ENCODE results near the gene RNF19B.
"Not testable (repeated sequence)": the region's sequence is repeated elsewhere in the genome, so short reads cannot be mapped to it uniquely, and the experiment has no call there.

The RNF19B gene

GRCh38 chr1:32975055-32975454 lies 10.4 kb upstream of the RNF19B start:
- not testable (repeated sequence) for H3K4me1 ChIP-seq (ENCODE audit: control insufficient read depth, insufficient read depth, low read length); H3K9ac ChIP-seq (ENCODE audit: low read depth, low read length); H3K4me2 ChIP-seq (ENCODE audit: low read length); H3K9me3 ChIP-seq (replicated peaks; ENCODE audit: low read length); H3K36me3 ChIP-seq (ENCODE audit: insufficient read depth, low read length); H3K4me3 ChIP-seq (ENCODE audit: low read length)
- peaks cover 16% of the 10 kb centered on the region for H3K27me3 ChIP-seq (ENCODE audit: control insufficient read depth, insufficient read depth, low read length)

- H3K9ac ChIP-seq (ENCODE audit: low read depth, low read length), result peak overlapping the region; percentile 75
- not testable (repeated sequence) for H3K36me3 ChIP-seq (ENCODE audit: insufficient read depth, low read length)
Observed at GRCh38 chr1:32973458-32973857, 8.8 kb upstream of the RNF19B start.

GRCh38 chr1:32972814-32973428 lies 8.3 kb upstream of the RNF19B start:
- H3K27me3 ChIP-seq (ENCODE audit: control insufficient read depth, insufficient read depth, low read length), result peaks cover 16% of the 10 kb centered on the region
- H3K9me3 ChIP-seq (replicated peaks; ENCODE audit: low read length), result no peaks in the 10 kb centered on the region
- H3K4me3 ChIP-seq (ENCODE audit: low read length), result peak overlapping the region; percentile 76
- H3K9ac ChIP-seq (ENCODE audit: low read depth, low read length), result peak overlapping the region; percentile 75
- H3K4me1 ChIP-seq (ENCODE audit: control insufficient read depth, insufficient read depth, low read length), result peaks cover 17% of the 10 kb centered on the region
- H3K4me2 ChIP-seq (ENCODE audit: low read length), result peak overlapping the region; percentile 100
- H3K36me3 ChIP-seq (ENCODE audit: insufficient read depth, low read length), result no peaks in the 10 kb centered on the region

More at GRCh38 chr1:32973458-32973857, 8.8 kb upstream of the RNF19B start:
- H3K4me3 ChIP-seq (ENCODE audit: low read length), result peak overlapping the region; percentile 76
- peak overlapping the region; percentile 100 for H3K4me2 ChIP-seq (ENCODE audit: low read length)
- H3K9me3 ChIP-seq (replicated peaks; ENCODE audit: low read length), result not testable (repeated sequence)
- peaks cover 16% of the 10 kb centered on the region for H3K27me3 ChIP-seq (ENCODE audit: control insufficient read depth, insufficient read depth, low read length)
- peaks cover 11% of the 10 kb centered on the region for H3K4me1 ChIP-seq (ENCODE audit: control insufficient read depth, insufficient read depth, low read length)

GRCh38 chr1:32971576-32971975 lies 7.0 kb upstream of the RNF19B start:
- H3K36me3 ChIP-seq (ENCODE audit: insufficient read depth, low read length), result no peaks in the 10 kb centered on the region
- no peak overlapping the region for H3K9ac ChIP-seq (ENCODE audit: low read depth, low read length)
- H3K4me2 ChIP-seq (ENCODE audit: low read length), result no peak overlapping the region
- peaks cover 16% of the 10 kb centered on the region for H3K27me3 ChIP-seq (ENCODE audit: control insufficient read depth, insufficient read depth, low read length)
- H3K4me3 ChIP-seq (ENCODE audit: low read length), result no peak overlapping the region
- H3K4me1 ChIP-seq (ENCODE audit: control insufficient read depth, insufficient read depth, low read length), result peaks cover 19% of the 10 kb centered on the region
- H3K9me3 ChIP-seq (replicated peaks; ENCODE audit: low read length), result no peaks in the 10 kb centered on the region

- peaks cover 19% of the 10 kb centered on the region for H3K4me1 ChIP-seq (ENCODE audit: control insufficient read depth, insufficient read depth, low read length)
- no peaks in the 10 kb centered on the region for H3K36me3 ChIP-seq (ENCODE audit: insufficient read depth, low read length)
- no peaks in the 10 kb centered on the region for H3K9me3 ChIP-seq (replicated peaks; ENCODE audit: low read length)
- peaks cover 16% of the 10 kb centered on the region for H3K27me3 ChIP-seq (ENCODE audit: control insufficient read depth, insufficient read depth, low read length)
- H3K4me2 ChIP-seq (ENCODE audit: low read length), result no peak overlapping the region
- H3K4me3 ChIP-seq (ENCODE audit: low read length), result no peak overlapping the region
- H3K9ac ChIP-seq (ENCODE audit: low read depth, low read length), result no peak overlapping the region
Observed at GRCh38 chr1:32971156-32971555, 6.5 kb upstream of the RNF19B start.

GRCh38 chr1:32969566-32969965 lies 5.0 kb upstream of the RNF19B start:
- H3K4me1 ChIP-seq (ENCODE audit: control insufficient read depth, insufficient read depth, low read length), result peaks cover 19% of the 10 kb centered on the region
- H3K4me2 ChIP-seq (ENCODE audit: low read length), result no peak overlapping the region
- no peak overlapping the region for H3K4me3 ChIP-seq (ENCODE audit: low read length)
- no peaks in the 10 kb centered on the region for H3K36me3 ChIP-seq (ENCODE audit: insufficient read depth, low read length)
- peaks cover 16% of the 10 kb centered on the region for H3K27me3 ChIP-seq (ENCODE audit: control insufficient read depth, insufficient read depth, low read length)
- no peaks in the 10 kb centered on the region for H3K9me3 ChIP-seq (replicated peaks; ENCODE audit: low read length)
- H3K9ac ChIP-seq (ENCODE audit: low read depth, low read length), result no peak overlapping the region

- peak overlapping the region; percentile 46 for H3K4me2 ChIP-seq (ENCODE audit: low read length)
- H3K27me3 ChIP-seq (ENCODE audit: control insufficient read depth, insufficient read depth, low read length), result peaks cover 15% of the 10 kb centered on the region
- H3K9me3 ChIP-seq (replicated peaks; ENCODE audit: low read length), result no peaks in the 10 kb centered on the region
- no peaks in the 10 kb centered on the region for H3K36me3 ChIP-seq (ENCODE audit: insufficient read depth, low read length)
- H3K9ac ChIP-seq (ENCODE audit: low read depth, low read length), result no peak overlapping the region
- no peak overlapping the region for H3K4me3 ChIP-seq (ENCODE audit: low read length)
- peaks cover 18% of the 10 kb centered on the region for H3K4me1 ChIP-seq (ENCODE audit: control insufficient read depth, insufficient read depth, low read length)
Observed at GRCh38 chr1:32967888-32968568, 3.4 kb upstream of the RNF19B start.

- Histone ChIP-seq H3K36me3 (ENCODE audit: insufficient read depth, low read length) (no peaks in the 10 kb centered on the region), H3K9ac (ENCODE audit: low read depth, low read length) (no peak overlapping the region), H3K4me1 (ENCODE audit: control insufficient read depth, insufficient read depth, low read length) (peaks cover 23% of the 10 kb centered on the region), H3K4me2 (ENCODE audit: low read length) (no peak overlapping the region), H3K27me3 (ENCODE audit: control insufficient read depth, insufficient read depth, low read length) (peaks cover 5% of the 10 kb centered on the region), H3K9me3 (replicated peaks; ENCODE audit: low read length) (no peaks in the 10 kb centered on the region), H3K4me3 (ENCODE audit: low read length) (no peak overlapping the region)
Observed at GRCh38 chr1:32966900-32967299, 2.3 kb upstream of the RNF19B start.

GRCh38 chr1:32965251-32965747 lies 690 bp upstream of the RNF19B start:
- H3K4me2 ChIP-seq (ENCODE audit: low read length), result peak overlapping the region; percentile 88
- H3K9ac ChIP-seq (ENCODE audit: low read depth, low read length), result peak overlapping the region; percentile 12
- peak overlapping the region; percentile 99 for H3K4me3 ChIP-seq (ENCODE audit: low read length)
- no peaks in the 10 kb centered on the region for H3K9me3 ChIP-seq (replicated peaks; ENCODE audit: low read length)
- H3K4me1 ChIP-seq (ENCODE audit: control insufficient read depth, insufficient read depth, low read length), result peaks cover 23% of the 10 kb centered on the region
- no peaks in the 10 kb centered on the region for H3K36me3 ChIP-seq (ENCODE audit: insufficient read depth, low read length)
- no peaks in the 10 kb centered on the region for H3K27me3 ChIP-seq (ENCODE audit: control insufficient read depth, insufficient read depth, low read length)

GRCh38 chr1:32963746-32964460 lies 706 bp downstream of the RNF19B start:
- peaks cover 23% of the 10 kb centered on the region for H3K4me1 ChIP-seq (ENCODE audit: control insufficient read depth, insufficient read depth, low read length)
- no peaks in the 10 kb centered on the region for H3K27me3 ChIP-seq (ENCODE audit: control insufficient read depth, insufficient read depth, low read length)

GRCh38 chr1:32962248-32962896 lies 2.2 kb downstream of the RNF19B start:
- Histone ChIP-seq H3K4me1 (ENCODE audit: control insufficient read depth, insufficient read depth, low read length) (peaks cover 12% of the 10 kb centered on the region), H3K36me3 (ENCODE audit: insufficient read depth, low read length) (no peaks in the 10 kb centered on the region), H3K4me3 (ENCODE audit: low read length) (peak overlapping the region; percentile 99), H3K4me2 (ENCODE audit: low read length) (peak overlapping the region; percentile 97), H3K9ac (ENCODE audit: low read depth, low read length) (no peak overlapping the region), H3K27me3 (ENCODE audit: control insufficient read depth, insufficient read depth, low read length) (no peaks in the 10 kb centered on the region), H3K9me3 (replicated peaks; ENCODE audit: low read length) (no peaks in the 10 kb centered on the region)

More at GRCh38 chr1:32963746-32964460, 706 bp downstream of the RNF19B start:
- no peaks in the 10 kb centered on the region for H3K9me3 ChIP-seq (replicated peaks; ENCODE audit: low read length)
- H3K36me3 ChIP-seq (ENCODE audit: insufficient read depth, low read length), result no peaks in the 10 kb centered on the region
- peak overlapping the region; percentile 99 for H3K4me3 ChIP-seq (ENCODE audit: low read length)
- H3K9ac ChIP-seq (ENCODE audit: low read depth, low read length), result peak overlapping the region; percentile 83
- H3K4me2 ChIP-seq (ENCODE audit: low read length), result peak overlapping the region; percentile 97

Data from skeletal muscle satellite cell (primary cell).